ENCODE results near the gene CCDC60. TPM values are rescaled to one million over a fixed set of nuclear protein-coding genes. Genes with fewer than 3 reads are reported as not detected.

The CCDC60 gene
- polyA plus RNA-seq, 3 donors = 0.17 TPM; not detected in 2

DNA sequence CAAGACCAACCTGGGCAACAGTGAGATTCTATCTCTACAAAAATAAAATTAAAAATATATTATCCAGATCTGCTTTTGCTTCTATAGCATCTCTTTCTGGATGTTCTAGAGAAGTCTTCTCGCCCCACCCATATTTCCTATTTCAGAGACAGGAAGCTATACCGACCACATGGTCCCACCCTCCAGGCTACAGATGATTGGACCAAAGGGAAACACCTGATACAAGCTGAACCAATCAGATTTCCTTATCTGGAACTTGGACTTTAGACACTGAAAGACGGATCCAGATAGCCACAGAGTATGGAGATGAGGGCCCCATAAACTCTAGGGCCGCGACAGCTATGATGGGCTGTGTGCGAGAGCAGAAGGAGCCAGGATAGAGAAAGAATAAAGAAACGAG lies 48.7 kb downstream of the CCDC60 start:
- DNase-seq (ENCODE audit: low read depth in 3 of 3, low spot score in 2 of 3) = no peak

DNA sequence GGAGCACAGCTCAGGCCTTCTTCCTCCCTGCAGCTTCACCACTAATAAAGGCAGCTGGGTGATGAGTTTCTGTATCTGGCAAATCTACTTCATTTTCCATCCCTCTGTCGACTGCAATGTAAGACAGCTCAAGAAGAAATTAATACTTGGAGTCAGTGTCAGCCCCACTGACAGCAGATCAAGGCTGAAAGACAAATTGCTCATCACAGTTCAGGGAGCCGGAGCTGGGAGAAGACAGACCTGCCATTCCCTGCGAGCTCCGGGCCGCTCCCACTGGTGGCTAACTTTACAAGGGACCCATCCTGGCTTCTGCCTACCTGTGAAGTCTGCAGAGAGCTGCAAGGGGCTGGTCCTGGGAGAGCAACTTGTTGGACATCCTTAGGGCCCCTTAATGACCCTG lies 49.8 kb downstream of the CCDC60 start:
- DNase-seq (ENCODE audit: low read depth in 3 of 3, low spot score in 2 of 3) = no peak

DNA sequence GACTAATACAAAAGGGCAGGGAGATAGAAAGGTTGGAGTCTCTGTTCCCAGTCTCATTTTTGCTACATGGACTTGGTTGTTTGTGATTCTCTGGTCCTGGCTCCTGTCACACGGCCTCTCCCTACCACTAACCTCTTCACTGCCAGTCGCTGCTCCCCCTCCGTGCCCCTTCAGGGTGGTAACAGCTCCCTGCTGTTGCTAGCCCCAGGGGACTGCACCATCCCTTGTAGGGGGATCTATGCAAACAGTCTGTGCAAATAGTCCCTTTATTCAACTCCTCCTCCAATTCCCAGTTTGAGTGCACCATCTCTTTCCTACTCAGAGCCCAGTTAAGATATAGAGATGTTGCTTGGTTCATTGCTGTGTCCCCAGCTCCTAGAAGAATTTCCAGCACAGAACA lies 51.1 kb downstream of the CCDC60 start:
- no peak for DNase-seq (ENCODE audit: low read depth in 3 of 3, low spot score in 2 of 3)

DNA sequence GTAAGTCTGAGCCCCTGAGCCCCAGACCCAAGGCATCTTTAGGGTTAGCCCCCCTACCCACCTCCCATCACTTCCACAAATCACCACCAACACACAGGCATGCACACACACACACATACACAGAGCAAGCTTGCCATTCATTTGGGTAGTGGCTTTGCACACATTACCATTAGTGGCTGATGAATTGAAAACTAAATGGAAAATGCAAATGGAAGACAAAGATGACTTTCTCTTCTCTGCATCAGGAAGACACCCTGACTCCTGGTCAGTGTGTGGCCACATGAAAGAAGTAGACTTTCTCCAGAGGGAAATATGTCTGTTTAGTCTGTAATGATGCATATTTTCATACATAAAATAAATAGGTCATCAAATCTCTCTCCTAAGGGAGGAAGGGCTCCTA lies 55.2 kb downstream of the CCDC60 start:
- DNase-seq (ENCODE audit: low read depth in 3 of 3, low spot score in 2 of 3) = no peak

DNA sequence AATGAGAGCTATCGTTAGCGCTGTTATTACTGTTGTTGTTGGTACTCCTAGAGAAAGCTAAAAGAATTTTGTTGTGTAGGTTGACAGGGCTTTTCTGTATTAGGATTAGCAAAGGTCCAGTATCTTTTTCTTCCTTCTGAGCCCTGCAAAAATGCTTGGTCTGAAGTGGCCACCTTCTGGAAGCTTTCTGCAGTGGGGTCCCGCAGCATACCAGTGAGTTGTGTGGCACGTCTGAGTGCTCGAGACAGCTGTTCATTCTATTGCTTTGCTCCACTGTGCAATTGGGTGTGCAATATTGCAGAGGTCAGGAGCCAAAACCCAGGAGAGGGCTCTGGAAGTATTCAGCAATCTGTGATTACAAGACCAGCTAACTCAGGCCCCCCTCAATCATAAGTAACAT lies 57.1 kb downstream of the CCDC60 start:
- DNase-seq (ENCODE audit: low read depth in 3 of 3, low spot score in 2 of 3) = no peak

DNA sequence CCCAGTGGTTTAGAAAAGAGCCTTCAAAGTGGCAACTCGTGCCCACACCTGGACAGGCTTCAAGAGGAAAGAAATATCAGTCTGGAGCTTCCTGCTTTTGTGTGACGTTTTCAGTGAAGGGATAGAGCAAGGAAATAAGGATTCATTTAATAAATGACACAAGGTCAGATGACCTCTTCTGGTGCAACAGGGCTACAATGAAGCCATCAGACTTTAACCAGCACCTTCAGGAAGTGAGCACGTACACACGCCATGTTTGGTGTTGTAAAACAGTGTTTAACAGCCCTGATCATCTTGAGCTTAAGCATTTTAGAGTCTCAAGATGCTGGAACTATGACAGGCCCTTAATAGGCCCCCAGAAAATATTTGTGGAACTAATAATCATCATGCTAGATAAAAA lies 59.1 kb downstream of the CCDC60 start:
- no peak for DNase-seq (ENCODE audit: low read depth in 3 of 3, low spot score in 2 of 3)

DNA sequence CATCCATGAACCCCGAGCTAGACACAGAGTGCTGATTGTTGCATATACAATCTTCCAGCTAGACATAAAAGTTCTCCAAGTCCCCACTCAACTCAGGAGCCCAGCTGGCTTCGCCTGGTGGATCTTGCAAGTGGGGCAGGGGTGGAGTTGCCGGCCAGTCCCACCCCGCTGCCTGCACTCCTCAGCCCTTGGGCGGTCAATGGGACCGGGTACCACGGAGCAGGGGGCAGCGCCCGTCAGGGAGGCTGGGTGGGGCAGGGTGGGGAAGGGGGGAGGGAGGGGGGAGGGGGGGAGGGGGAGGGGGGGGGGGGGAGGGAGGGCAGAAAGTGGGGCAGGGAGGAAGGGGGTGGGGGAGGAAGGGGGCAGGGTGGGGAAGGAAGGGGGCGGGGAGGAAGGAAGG lies 63.0 kb downstream of the CCDC60 start:
- DNase-seq (ENCODE audit: low read depth in 3 of 3, low spot score in 2 of 3) = no peak

DNA sequence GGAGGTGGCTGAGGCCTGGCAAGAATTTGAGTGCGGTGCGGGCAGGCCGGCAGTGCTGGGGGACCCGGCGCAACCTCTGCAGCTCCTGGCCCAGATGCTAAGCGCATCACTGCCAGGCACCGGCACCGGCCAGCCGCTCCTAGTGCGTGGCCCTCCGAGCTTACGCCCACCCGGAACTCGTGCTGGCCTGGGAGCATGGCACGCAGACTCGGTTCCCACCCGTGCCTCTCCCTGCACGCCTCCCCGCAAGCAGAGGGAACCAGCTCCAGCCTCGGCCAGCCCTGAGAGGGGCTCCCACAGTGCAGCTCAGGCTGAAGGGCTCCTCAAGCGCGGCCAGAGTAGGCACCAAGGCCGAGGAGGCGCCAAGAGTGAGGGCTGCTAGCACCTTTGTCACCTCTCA lies 63.7 kb downstream of the CCDC60 start:
- no peak for DNase-seq (ENCODE audit: low read depth in 3 of 3, low spot score in 2 of 3)

DNA sequence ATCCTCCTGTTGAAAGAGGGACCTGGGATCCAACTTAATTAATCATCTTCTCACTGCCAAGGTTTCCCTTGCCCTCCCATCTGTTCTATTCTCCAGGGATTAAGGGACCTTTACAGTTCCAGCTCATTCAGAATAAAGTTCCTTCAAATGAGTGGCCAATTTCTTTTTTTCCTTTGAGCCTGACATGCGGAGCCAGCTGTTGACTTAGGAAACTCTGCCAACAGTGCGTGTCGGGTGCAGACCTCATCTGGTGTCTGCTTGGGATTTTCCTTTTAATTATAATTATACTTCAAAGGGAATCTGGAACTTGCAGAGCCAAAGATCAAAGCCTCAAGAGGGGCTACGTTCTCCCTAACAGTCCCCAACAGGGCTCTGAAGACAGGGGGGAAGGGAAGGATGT lies 64.8 kb downstream of the CCDC60 start:
- DNase-seq (ENCODE audit: low read depth in 3 of 3, low spot score in 2 of 3) = no peak

DNA sequence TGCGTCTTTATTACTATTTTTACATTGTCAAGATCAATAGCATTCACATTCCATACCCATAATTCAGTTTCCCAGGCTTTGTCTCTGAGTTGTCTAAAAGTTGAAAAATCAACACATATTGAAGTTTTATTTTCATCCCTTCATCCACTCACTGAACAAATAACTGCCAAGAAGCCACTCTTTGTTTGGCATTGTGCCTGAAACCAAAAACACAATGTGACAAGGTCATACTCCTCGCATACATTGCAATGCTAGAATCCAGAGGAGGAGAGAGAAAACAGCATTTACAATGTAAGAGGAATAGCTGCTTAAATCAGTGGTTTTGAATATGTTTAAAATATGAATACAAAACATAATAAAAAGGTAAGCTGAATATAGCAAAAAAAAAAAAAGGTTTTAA lies 71.8 kb downstream of the CCDC60 start:
- no peak for DNase-seq (ENCODE audit: low read depth in 3 of 3, low spot score in 2 of 3)

DNA sequence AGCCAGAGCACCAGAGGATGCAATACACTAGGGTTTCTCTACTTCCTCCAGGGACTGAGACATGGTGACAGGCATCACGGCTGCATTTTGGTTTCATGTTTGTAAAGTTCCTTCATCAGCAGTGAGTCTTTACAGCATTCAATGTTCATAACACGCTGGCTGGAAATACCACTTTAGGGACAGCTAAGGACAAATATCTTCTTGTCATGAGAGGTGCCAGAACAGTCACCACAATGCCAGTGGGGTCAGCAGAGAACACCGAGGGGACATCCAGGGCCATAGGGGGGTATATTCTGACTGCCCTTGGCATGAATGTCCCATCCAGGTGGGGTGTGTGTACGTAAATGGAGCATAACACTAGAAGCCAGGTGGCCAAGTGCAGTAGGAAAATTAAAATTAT lies 72.3 kb downstream of the CCDC60 start:
- DNase-seq (ENCODE audit: low read depth in 3 of 3, low spot score in 2 of 3) = no peak

DNA sequence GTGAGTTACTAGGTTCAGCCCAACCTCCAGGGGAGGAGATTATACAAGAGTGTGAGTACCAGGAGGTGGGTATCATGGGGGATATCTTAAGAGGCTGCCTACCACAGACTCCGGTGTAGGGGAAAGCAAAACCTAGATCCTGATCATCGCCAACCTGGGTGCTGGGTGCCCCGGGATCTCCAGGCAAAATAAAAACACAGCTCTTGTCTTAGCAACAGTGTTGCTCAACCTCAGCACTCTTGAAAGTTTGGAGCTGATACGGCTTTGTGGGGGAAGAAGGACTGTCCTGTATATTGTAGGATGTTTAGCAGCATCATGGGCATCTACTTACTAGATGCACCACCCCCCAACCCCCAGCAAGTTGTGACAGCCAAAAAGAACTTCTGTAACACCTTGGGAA lies 74.5 kb downstream of the CCDC60 start:
- no peak for DNase-seq (ENCODE audit: low read depth in 3 of 3, low spot score in 2 of 3)

DNA sequence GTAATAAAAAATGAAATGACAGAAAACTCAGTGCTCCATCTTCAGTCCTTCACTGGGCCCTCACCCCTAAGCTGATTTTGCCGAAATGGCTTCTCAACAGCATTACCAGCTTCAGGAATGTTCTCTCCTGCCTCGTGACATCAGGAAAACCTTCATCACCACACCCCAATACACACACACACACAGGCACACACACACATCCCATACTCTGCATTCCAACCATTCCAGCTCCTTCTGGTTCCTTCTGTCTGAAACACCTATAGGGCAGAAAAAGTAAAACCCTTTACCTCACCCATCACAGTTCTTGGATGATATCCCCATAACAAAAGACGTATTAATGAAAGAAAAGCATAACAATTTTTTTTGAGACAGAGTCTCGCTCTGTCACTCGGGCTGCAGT lies 75.9 kb downstream of the CCDC60 start:
- DNase-seq (ENCODE audit: low read depth in 3 of 3, low spot score in 2 of 3) = no peak

DNA sequence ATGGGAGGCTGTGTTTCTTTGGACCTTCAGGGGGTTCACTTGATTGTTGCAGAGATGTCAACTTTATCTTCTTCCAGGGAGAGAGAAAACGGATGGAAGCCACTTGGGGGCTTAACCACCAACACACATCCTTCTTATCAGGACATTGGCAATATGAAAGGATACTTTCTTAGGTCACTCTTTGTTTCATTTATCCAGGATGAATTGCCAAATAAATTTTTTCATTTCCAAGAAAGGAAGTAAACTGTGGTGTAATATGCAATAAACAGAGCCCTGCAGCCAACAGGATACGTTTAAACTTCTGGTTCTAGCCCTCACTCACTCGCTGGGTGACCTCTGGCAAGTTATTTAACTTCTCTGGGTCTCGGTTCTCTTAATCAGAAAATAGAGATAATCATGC lies 77.8 kb downstream of the CCDC60 start:
- DNase-seq (ENCODE audit: low read depth in 3 of 3, low spot score in 2 of 3) = no peak

DNA sequence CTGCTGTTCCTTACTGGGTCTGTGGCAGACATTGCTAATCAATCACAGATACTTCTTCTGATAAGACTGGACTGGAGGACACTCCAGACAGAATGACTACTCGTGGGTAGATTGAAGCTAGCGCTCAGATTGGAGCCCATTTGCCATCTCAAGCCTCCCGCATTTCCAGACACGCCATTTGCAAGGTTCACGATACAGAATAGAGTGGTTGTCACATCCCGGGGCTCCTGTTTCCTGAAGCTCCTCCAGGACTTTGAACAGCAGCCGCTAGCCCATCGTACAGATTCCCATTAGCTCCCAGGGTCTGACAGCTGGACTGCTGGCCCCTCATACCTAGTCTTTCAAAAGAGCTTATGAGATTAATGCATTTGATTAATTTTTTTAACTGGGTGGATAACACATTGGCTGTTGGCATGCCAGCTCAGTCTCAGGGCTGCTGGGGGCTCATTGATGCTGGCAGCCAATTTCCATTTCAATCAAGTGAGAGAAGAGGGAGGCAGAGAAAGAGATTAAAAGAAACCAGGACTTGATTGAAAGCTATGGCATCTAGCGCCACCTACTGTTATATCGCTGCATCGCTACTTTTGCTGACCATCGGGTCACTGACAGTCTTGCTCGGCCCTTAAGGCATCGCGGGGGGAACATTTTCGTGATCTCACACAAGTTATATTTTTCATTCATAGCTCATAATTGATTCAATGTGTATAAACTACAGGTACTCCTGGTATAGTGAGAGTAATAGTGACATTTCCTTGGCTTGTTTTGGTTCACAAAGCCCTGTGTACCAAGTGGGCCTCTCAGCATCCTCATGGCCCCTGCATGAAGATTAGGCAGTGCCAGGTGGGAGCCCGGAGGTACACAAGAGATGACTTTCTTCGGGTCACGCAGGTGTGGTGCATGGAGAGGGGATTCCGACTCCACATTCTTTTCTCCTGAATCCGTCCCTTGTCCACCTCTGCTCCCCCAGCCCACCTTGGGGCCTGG lies 78.6 kb downstream of the CCDC60 start:
- DNase-seq (ENCODE audit: low read depth in 3 of 3, low spot score in 2 of 3) = peak in 2 of 3 donors; percentile 21 to 39

DNA sequence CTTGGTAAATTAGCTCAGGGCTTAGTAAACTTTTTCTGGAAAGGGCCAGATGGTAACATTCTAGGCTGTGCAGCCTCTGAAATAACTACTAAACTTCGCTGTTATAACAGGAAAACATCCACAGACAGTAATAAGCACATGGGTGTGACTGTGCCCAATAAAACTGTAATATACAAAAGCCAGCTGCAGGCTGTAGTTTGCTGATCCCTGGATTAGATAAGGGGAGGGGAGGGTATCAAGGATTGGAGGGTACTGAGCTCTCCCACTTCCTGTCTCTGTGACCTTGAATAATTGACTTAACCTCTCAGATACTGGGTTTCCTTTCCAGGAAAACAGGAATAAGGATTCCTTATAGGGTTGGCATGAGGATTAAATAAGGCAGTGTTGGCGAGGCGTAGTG lies 81.2 kb downstream of the CCDC60 start:
- DNase-seq (ENCODE audit: low read depth in 3 of 3, low spot score in 2 of 3) = no peak

DNA sequence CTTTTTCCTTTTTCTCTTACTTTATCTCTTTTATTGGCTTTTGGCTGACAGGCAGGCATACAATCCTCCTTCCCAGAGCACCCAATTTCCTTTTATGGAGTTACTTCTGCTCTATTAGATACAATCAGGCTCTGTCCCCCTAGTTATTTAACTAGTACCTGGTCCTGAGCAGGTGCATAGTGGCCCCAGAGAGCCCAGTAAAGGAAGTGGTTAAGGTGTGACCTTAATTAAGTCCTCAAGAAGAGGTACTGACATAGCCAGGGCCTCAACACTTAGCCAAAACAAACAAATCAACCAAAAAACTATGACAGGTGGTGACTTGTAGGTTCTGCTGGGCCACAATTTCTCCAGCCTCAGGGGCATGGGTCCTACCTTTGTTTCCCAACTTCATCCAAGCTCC lies 82.9 kb downstream of the CCDC60 start:
- no peak for DNase-seq (ENCODE audit: low read depth in 3 of 3, low spot score in 2 of 3)

DNA sequence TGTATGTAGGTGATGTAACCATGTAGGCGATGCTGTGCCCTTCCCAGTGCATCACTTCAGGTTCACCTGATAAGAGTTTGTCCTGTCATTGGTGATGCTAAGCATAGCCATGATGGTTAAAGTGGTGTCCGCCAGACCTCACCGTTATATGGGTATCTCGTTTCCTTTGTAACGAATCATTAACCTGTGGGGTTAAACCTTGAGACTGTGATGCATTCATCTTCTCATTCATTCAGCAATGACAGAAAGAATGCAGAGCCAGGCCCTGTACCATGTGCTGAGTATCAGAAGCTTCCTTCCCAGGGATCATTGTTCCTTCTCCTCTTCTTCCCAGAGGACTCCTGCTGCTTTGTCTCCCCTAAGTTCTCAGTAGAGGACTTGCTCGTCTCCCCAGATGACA lies 84.9 kb downstream of the CCDC60 start:
- peak in 1 of 3 donors; percentile 16 for DNase-seq (ENCODE audit: low read depth in 3 of 3, low spot score in 2 of 3)

DNA sequence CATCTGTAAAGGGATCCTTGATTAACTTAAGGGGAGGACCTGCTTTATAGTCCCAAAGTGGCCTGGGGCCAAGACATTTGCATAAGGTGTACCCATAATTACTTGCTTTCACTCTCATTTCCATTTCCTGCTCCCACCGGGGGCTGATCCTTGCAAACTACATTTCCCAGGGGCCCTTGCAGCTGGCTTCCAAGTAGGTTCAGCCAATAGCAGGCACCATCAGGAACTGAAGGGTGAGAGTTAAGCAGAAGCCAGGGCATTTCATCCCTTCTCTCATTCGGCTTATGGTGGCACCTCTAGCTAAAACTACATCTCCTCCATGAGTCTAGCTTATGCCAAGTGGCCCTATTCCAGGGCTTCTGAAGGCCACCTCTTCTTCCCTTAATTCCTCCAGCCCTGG lies 88.8 kb downstream of the CCDC60 start:
- no peak for DNase-seq (ENCODE audit: low read depth in 3 of 3, low spot score in 2 of 3)

DNA sequence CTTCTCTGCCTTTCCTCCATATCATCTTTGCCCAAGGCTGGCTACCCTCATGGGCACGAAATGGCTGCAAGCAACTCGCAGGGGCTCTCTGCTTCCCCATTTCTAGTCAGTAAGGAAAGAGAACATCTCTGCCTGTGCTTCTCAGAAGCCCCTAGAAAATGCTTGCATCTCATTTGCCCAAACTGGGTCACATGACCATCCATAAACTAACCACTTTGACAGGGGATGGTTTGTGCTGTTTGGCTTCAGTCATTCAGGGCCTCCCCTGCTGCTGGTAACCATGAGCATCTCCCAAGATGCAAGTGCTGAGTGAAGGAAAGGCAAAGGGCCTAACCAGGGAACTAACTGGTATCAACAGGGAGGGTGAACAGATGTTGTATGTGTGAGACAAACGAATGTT lies 91.1 kb downstream of the CCDC60 start:
- no peak for DNase-seq (ENCODE audit: low read depth in 3 of 3, low spot score in 2 of 3)

DNA sequence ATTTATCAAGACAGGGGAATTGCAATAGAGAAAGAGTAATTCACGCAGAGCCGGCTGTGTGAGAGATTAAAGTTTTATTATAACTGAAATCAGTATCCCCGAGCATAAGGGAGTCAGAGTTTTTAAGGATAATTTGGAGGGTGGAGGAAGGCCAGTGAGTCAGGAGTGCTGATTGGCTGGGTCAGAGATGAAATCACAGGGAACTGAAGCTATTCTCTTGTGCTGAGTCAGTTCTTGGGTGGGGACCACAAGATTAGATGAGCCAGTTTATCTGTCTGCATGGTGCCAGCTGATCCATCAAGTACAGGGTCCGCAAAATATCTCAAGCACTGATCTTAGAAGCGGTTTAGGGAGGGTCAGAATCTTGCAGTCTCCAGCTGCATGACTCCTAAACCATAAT lies 96.6 kb downstream of the CCDC60 start:
- no peak for DNase-seq (ENCODE audit: low read depth in 3 of 3, low spot score in 2 of 3)

DNA sequence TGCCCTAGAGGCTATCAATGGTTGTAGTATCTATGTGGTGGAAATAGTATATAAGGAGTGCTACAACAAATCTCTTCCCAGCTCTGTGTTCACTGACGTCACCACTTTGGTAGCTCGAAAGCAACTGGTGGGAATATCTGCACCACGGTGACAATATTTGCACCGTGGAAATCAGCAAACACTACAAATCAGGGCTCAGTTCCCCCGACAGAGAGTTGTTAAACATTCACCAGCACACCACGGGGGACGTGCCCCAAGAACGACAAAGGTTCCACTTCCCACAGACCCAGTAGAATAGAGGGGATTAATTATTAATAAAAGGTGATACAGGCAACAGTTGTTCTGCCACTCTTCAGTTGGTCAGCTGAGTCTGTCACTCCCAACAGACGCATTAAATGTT lies 98.4 kb downstream of the CCDC60 start:
- peak in 2 of 3 donors; percentile 3 to 10 for DNase-seq (ENCODE audit: low read depth in 3 of 3, low spot score in 2 of 3)
